Renal cortical epithelial cell (primary cell): ENCODE data around the gene COQ5. TPM values are rescaled to one million over a fixed set of nuclear protein-coding genes. Genes with fewer than 3 reads are reported as not detected.
"Not testable (repeated sequence)": the region's sequence is repeated elsewhere in the genome, so short reads cannot be mapped to it uniquely, and the experiment has no call there.

Source experiments
- DNase-seq: peaks from one replicate; pipeline ENCODE4 v3.0.0-alpha.2; 2011; ENCODE audit warnings: low read depth
- total RNA-seq: library from RNA; depleted of rRNA; stranded (reverse); fragments of >200 nt; gene quantifications from 2 replicates; pipeline ENCODE4 v1.2.3, GENCODE V29; 2014

Gene COQ5
- total RNA-seq, 1 donor from 2014 or later: 46.6 TPM

GRCh38 chr12:120529641-120530417, 871 bp upstream of the COQ5 start:
- peak; percentile 74 for DNase-seq

GRCh38 chr12:120522568-120522967, 6.4 kb downstream of the COQ5 start:
- no peak for DNase-seq

- DNase-seq: not testable (repeated sequence)
Observed at GRCh38 chr12:120519324-120519723, 9.6 kb downstream of the COQ5 start.

GRCh38 chr12:120515496-120515895, 13.5 kb downstream of the COQ5 start:
- DNase-seq: no peak

- DNase-seq: no peak
Observed at GRCh38 chr12:120514002-120514401, 15.0 kb downstream of the COQ5 start.

GRCh38 chr12:120508537-120508936, 20.4 kb downstream of the COQ5 start:
- no peak for DNase-seq

- no peak for DNase-seq
Observed at GRCh38 chr12:120504587-120504986, 24.4 kb downstream of the COQ5 start.

GRCh38 chr12:120500581-120500980, 28.4 kb downstream of the COQ5 start:
- DNase-seq: no peak

GRCh38 chr12:120498870-120499515, 30.0 kb downstream of the COQ5 start:
- no peak for DNase-seq

- no peak for DNase-seq
Observed at GRCh38 chr12:120497524-120498150, 31.3 kb downstream of the COQ5 start.

GRCh38 chr12:120496413-120497340, 32.3 kb downstream of the COQ5 start:
- DNase-seq: peak; percentile 22

GRCh38 chr12:120495731-120496412, 33.1 kb downstream of the COQ5 start, which contains the start of gene DYNLL1:
Gene DYNLL1, plus strand, starts transcription at chr12:120496113. Its CDS starts 309 bp downstream, at chr12:120496422.
- DNase-seq: peak; percentile 87

- DNase-seq: no peak
Observed at GRCh38 chr12:120495186-120495730, 33.7 kb downstream of the COQ5 start.

GRCh38 chr12:120490833-120491512, 38.0 kb downstream of the COQ5 start:
- no peak for DNase-seq

- no peak for DNase-seq
Observed at GRCh38 chr12:120490325-120490724, 38.6 kb downstream of the COQ5 start.

GRCh38 chr12:120489018-120489417, 39.9 kb downstream of the COQ5 start:
- DNase-seq: no peak

GRCh38 chr12:120488057-120488640, 40.8 kb downstream of the COQ5 start:
- no peak for DNase-seq

- DNase-seq: not testable (repeated sequence)
Observed at GRCh38 chr12:120487552-120487951, 41.4 kb downstream of the COQ5 start.

- DNase-seq: no peak
Observed at GRCh38 chr12:120485961-120486881, 42.7 kb downstream of the COQ5 start.
